Omental fat pad (tissue), 4 donors: ENCODE data around the gene FGF18. TPM values are rescaled to one million over a fixed set of nuclear protein-coding genes. Genes with fewer than 3 reads are reported as not detected.

Source experiments
- ATAC-seq: fragments of 150-250 bp; one replicate; pipeline ENCODE4 v1.9.1; 2016; ENCODE audit warnings: mild to moderate bottlenecking, moderate library complexity; ENCODE audit not compliant: low FRiP score
- DNase-seq: peaks from one replicate; pipeline ENCODE4 v3.0.0-alpha.2; 2019; ENCODE audit warnings: low spot score
- small RNA-seq: library from RNA; depleted of rRNA; stranded (forward); fragments of <200 nt; gene quantifications from one replicate; pipeline ENCODE3, GENCODE V24; 2016
- total RNA-seq, 4 donors: library from RNA; depleted of rRNA; stranded (reverse); fragments of >200 nt; gene quantifications; one replicate each; pipeline ENCODE4 v1.1.0, GENCODE V29; 2016
- TF ChIP-seq, protein P1 (sequence below), 3 donors: fragments of 450-650 bp; IDR thresholded peaks; one replicate each; pipeline ENCODE4 v1.5.1; 2016 to 2017; ENCODE audit warnings: antibody characterized with exemption in 3 of 3, mild to moderate bottlenecking in 3 of 3, moderate library complexity in 2 of 3

FGF18 gene
- total RNA-seq, 4 donors from 2014 or later, result 0.79 to 7.5 (median 2.1) TPM

DNA sequence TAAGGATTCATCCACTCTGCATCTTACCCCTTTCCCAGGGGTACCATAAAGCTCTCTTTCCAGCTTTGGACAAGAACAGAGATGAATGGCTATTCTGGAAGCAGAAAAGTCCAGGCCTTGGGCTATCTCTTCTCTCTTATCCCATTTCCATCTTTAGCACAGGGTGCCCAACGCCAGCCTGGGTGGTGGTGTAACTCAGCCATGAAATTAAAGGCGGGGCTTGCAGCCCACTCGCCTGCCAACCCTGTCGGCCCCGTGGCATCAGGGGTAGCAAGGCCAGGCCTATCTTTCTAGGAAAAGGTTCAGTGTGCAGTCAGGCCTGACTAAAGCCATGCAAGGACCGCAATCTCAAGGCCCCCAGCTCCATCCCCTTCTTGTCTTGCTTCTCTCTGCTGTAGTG is 78.7 kb downstream of the FGF18 start:
- TF ChIP-seq, protein P1, sequence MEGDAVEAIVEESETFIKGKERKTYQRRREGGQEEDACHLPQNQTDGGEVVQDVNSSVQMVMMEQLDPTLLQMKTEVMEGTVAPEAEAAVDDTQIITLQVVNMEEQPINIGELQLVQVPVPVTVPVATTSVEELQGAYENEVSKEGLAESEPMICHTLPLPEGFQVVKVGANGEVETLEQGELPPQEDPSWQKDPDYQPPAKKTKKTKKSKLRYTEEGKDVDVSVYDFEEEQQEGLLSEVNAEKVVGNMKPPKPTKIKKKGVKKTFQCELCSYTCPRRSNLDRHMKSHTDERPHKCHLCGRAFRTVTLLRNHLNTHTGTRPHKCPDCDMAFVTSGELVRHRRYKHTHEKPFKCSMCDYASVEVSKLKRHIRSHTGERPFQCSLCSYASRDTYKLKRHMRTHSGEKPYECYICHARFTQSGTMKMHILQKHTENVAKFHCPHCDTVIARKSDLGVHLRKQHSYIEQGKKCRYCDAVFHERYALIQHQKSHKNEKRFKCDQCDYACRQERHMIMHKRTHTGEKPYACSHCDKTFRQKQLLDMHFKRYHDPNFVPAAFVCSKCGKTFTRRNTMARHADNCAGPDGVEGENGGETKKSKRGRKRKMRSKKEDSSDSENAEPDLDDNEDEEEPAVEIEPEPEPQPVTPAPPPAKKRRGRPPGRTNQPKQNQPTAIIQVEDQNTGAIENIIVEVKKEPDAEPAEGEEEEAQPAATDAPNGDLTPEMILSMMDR (IDR thresholded peaks at IDR 0.05), result no peak
- DNase-seq (no peak), ATAC-seq (no peak)

DNA sequence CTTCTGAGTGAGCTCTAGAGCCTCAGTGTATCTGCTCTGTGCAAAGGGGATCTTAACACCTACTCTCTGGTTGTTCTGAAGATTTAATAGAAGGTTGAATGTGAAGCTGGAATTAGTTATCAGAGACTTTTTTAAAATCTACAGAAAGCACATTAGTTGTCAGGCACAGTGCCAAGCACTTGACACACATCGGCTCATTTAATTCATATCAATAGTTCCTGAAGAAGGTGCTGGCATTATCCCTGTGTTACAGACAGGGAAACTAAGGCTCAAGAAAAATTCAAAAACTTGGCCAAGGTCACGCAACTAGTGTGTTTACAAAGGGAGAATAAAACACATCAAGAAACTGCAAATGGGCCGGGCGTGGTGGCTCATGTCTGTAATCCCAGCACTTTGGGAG is 80.2 kb downstream of the FGF18 start:
- TF ChIP-seq, protein P1 (IDR thresholded peaks at IDR 0.05), result no peak
- no peak for DNase-seq
- no peak for ATAC-seq

DNA sequence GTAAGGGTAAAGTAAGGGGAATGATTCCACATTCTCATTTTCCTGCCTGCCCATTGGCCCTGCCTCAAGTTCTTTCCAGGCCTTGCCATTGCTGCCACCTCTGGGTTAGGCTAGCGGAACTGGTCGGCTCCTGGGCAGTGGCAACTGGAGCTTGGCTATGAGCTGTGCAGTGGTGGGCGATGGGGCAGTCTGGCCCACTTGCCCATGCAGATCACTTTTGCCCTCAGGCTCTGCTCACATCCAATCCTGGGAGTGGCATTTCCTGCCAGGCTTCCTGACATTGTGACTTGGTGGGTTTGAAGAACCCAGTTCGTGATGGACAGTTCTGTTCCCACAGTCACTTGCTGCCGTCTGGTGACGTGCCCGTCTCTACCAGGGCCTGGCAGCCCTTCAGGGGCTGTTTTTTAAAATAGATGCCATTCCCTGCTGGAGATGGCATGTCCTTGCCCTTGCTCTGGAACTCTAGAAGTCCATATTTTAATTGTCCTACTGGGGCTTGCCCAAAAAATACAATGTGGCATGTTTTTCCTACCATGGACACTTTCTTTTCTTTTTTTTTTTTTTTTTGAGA is 86.1 kb downstream of the FGF18 start:
- ATAC-seq (no peak), DNase-seq (no peak)
- TF ChIP-seq, protein P1 (IDR thresholded peaks at IDR 0.05), result no peak

DNA sequence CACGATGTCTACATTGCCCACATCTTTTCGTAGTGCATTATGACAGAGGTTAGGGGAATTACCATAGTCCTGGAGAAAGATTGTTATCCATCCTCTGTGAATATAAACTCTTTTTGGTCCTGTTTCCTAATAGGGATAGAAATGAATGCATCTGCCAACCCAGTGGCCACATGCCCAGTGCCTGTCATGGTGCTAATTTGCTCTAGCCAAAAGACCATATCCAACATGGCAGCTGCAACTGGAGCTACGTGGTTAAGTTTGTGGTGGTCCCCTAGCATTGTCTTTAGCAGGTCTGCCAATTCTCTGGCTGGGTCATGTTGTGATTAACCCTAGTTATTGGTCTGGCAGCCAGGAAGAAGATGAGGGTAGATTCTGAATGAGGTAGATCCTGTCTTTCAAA is 87.5 kb downstream of the FGF18 start:
- ATAC-seq (no peak), DNase-seq (no peak)
- TF ChIP-seq, protein P1 (IDR thresholded peaks at IDR 0.05), result no peak

Small RNA genes lying within 50 kb of the gene (small RNA-seq; reads per million reads assigned to genes)
- gene MIR3912, result not detected

Other genes with a start within 250 kb of the FGF18 start
- gene TLX3, start 110.4 kb upstream of the FGF18 start, total RNA-seq, result not detected
- gene NPM1, start 31.8 kb upstream of the FGF18 start, total RNA-seq, result 100 to 1,000 TPM; 384 to 931 (median 640) TPM